Natural killer cell (primary cell): Measurements from ENCODE around the gene TMEM178A. TPM values are rescaled to one million over a fixed set of nuclear protein-coding genes. Genes with fewer than 3 reads are reported as not detected.

Experiments
- ATAC-seq, 3 donors: fragments of 150-1000 bp in 2 of 3; fragments of 200-7000 bp in 1 of 3; cut with Tn5 transposase; 1 replicate in 1 of 3; 2 replicates in 2 of 3; pipeline ENCODE4 v1.10.0; 2021; ENCODE audit warnings: mild to moderate bottlenecking in 2 of 3, moderate library complexity in 2 of 3
- DNase-seq, 2 donors: peaks; one replicate each; pipeline versions ENCODE4 v3.0.0 to v3.0.0-alpha.2; 2013 to 2021; ENCODE audit warnings: mixed read lengths in 1 of 2
- H3K27ac ChIP-seq: one replicate; pipeline ENCODE4 v1.5.1; 2013; ENCODE audit warnings: mild to moderate bottlenecking, low read length
- H3K27me3 ChIP-seq: one replicate; pipeline ENCODE4 v1.6.1; 2013; ENCODE audit warnings: low read length; ENCODE audit not compliant: control insufficient read depth, insufficient read depth
- H3K36me3 ChIP-seq: one replicate; pipeline ENCODE4 v1.6.1; 2013; ENCODE audit warnings: low read length; ENCODE audit not compliant: control insufficient read depth, insufficient read depth
- H3K4me1 ChIP-seq: one replicate; pipeline ENCODE4 v1.6.1; 2013; ENCODE audit warnings: low read length; ENCODE audit not compliant: control insufficient read depth, insufficient read depth
- H3K4me3 ChIP-seq: one replicate; pipeline ENCODE4 v1.5.1; 2013; ENCODE audit warnings: low read length
- H3K9me3 ChIP-seq: one replicate; pipeline ENCODE4 v1.6.1; 2013; ENCODE audit warnings: low read length; ENCODE audit not compliant: control insufficient read depth, insufficient read depth
- H3K27ac Mint-ChIP-seq, 2 donors: one replicate each; pipeline ENCODE4 v1.8.0; 2022; ENCODE audit warnings: mild to moderate bottlenecking in 2 of 2, mixed read lengths in 2 of 2, moderate library complexity in 1 of 2
- H3K27me3 Mint-ChIP-seq, 2 donors: one replicate each; pipeline ENCODE4 v1.8.0; 2022; ENCODE audit warnings: low read depth in 2 of 2, mixed read lengths in 2 of 2
- H3K36me3 Mint-ChIP-seq: one replicate; pipeline ENCODE4 v1.8.0; 2022; ENCODE audit warnings: mixed read lengths
- H3K4me1 Mint-ChIP-seq, 2 donors: one replicate each; pipeline ENCODE4 v1.8.0; 2022; ENCODE audit warnings: mixed read lengths in 2 of 2
- H3K4me3 Mint-ChIP-seq: one replicate; pipeline ENCODE4 v1.8.0; 2022; ENCODE audit warnings: mild to moderate bottlenecking, moderate library complexity, mixed read lengths
- H3K9me3 Mint-ChIP-seq, 2 donors: one replicate each; pipeline ENCODE4 v1.8.0; 2022; ENCODE audit warnings: mixed read lengths in 2 of 2
- CTCF ChIP-seq: fragments of 200-600 bp; IDR thresholded peaks from one replicate; pipeline ENCODE4 v1.8.0; 2022; ENCODE audit warnings: antibody characterized with exemption
- WGBS: methylation state at CpG from one replicate; pipeline ENCODE4 v1.1.7; 2013; ENCODE audit warnings: missing lambda C conversion rate; ENCODE audit not compliant: insufficient coverage; 5-methylcytosine and 5-hydroxymethylcytosine counted together
- intact Hi-C: fragments of 100-400 bp; cut with micrococcal nuclease; formaldehyde crosslinking; loops from one replicate; pipeline ENCODE4 v1.14.2; 2022
- total RNA-seq, 4 donors: library from RNA; stranded (reverse); fragments of 120-200 nt in 1 of 4; gene quantifications; one replicate each; pipeline versions ENCODE4 v1.2.3 to v1.2.4, GENCODE V29; 2013 to 2022

The TMEM178A gene
- total RNA-seq, 3 donors from 2014 or later (not counting 1 experiment from before 2014, with no cell fraction given): 0.21 TPM; not detected in 2

DNA sequence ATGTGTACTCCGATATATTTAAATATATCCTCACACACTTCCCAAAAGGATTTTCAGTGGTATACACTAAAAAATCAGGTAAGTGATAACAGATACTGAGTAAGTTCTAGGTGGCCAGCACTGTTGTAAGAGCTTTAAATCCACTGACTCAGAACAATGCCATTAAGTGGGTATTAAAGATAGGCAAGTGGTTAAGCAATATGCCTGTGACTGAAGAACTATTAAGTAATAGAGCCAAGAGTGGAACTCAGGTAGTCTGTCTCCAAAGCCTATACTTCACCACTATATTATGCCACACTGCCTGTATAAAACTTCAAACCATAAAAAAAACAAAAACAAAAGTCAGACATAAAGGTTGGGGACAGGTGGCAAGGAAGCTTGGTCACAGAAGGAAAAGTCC lies 76.2 kb downstream of the TMEM178A start:
- ATAC-seq (no peak), DNase-seq (no peak)
- Mint-ChIP-seq H3K9me3 (no peaks in the 10 kb centered on the region), H3K27ac (no peak overlapping the region), H3K4me3 (no peak overlapping the region), H3K27me3 (no peaks in the 10 kb centered on the region), H3K36me3 (peaks cover 7% of the 10 kb centered on the region), H3K4me1 (peaks cover 0 to 5% of the 10 kb centered on the region in 2 donors)
- Histone ChIP-seq H3K9me3 (no peaks in the 10 kb centered on the region), H3K27ac (no peak overlapping the region), H3K4me3 (no peak overlapping the region), H3K4me1 (no peaks in the 10 kb centered on the region), H3K36me3 (peaks cover 38% of the 10 kb centered on the region), H3K27me3 (no peaks in the 10 kb centered on the region)
- intact Hi-C loops: no loop called here
- TF ChIP-seq CTCF: no peak
- no CpG with 5 or more reads among the region's 1 CpG for WGBS

GRCh38 chr2:39743269-39743776 lies 77.6 kb downstream of the TMEM178A start:
- Histone ChIP-seq H3K27me3 (no peaks in the 10 kb centered on the region), H3K9me3 (no peaks in the 10 kb centered on the region), H3K4me3 (no peak overlapping the region), H3K36me3 (peaks cover 38% of the 10 kb centered on the region), H3K4me1 (no peaks in the 10 kb centered on the region), H3K27ac (no peak overlapping the region)
- DNase-seq (no peak), ATAC-seq (no peak)
- intact Hi-C loops: no loop called here
- H3K9me3 Mint-ChIP-seq: no peaks in the 10 kb centered on the region
- no peaks in the 10 kb centered on the region for H3K27me3 Mint-ChIP-seq
- no peak overlapping the region for H3K4me3 Mint-ChIP-seq
- 62% methylated on average over 1 of the region's 1 CpG for whole genome bisulfite sequencing
- H3K27ac Mint-ChIP-seq: no peak overlapping the region
- H3K4me1 Mint-ChIP-seq: peaks cover 0 to 5% of the 10 kb centered on the region in 2 donors
- no peak for TF ChIP-seq CTCF
- no peaks in the 10 kb centered on the region for H3K36me3 Mint-ChIP-seq

DNA sequence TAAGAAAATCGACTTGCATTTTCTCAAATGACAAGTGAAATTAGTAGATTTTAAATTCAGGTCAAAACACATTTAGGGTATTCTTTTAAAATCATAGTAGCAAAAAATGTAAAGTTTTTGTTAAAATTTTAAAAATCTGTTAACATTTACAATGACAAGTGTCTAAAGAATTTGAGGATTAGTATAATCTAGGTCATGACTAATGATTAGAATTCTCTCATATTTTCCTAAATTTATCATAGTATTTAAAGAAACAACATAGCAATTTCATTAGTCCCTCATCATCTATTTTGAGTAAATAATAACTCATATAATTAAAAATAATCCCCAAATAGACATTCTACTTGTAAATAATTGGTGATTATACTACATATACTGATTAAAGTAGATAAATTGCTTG lies 89.7 kb downstream of the TMEM178A start:
- Mint-ChIP-seq H3K4me1 (peaks cover 0 to 17% of the 10 kb centered on the region in 2 donors), H3K27me3 (no peaks in the 10 kb centered on the region), H3K36me3 (peaks cover 32% of the 10 kb centered on the region), H3K27ac (no peak overlapping the region), H3K9me3 (no peaks in the 10 kb centered on the region), H3K4me3 (no peak overlapping the region)
- Histone ChIP-seq H3K36me3 (peaks cover 71% of the 10 kb centered on the region), H3K9me3 (no peaks in the 10 kb centered on the region), H3K27me3 (no peaks in the 10 kb centered on the region), H3K27ac (no peak overlapping the region), H3K4me1 (no peaks in the 10 kb centered on the region), H3K4me3 (no peak overlapping the region)
- TF ChIP-seq CTCF: no peak
- intact Hi-C loops: no loop called here
- no CpG with 5 or more reads among the region's 1 CpG for WGBS
- ATAC-seq (no peak), DNase-seq (no peak)

DNA sequence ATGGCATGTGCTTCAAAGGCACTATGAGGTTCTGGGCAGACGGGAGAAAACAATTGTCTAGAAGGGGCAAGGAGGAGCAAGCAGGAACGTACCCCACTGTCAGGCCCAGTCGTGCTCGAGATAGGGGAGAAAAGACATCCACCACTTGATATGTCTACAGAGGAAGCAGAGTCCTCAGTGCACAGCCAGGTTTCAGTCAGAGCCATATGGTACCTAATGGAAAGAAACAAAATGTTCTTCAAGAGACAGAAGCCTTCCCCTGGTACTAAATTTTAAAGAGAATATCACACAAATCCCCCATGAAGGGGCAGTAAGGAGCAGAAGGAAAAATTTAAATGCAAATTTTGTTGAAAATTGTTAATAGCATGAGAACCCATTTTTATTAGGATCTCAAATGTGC lies 91.4 kb downstream of the TMEM178A start:
- 96% methylated on average over 4 of the region's 4 CpGs for WGBS
- TF ChIP-seq CTCF: no peak
- peaks cover 0 to 17% of the 10 kb centered on the region in 2 donors for H3K4me1 Mint-ChIP-seq
- Histone ChIP-seq H3K4me1 (no peaks in the 10 kb centered on the region), H3K36me3 (peaks cover 70% of the 10 kb centered on the region), H3K4me3 (no peak overlapping the region), H3K9me3 (no peaks in the 10 kb centered on the region), H3K27ac (no peak overlapping the region), H3K27me3 (no peaks in the 10 kb centered on the region)
- DNase-seq: no peak
- intact Hi-C loops: no loop called here
- H3K9me3 Mint-ChIP-seq: no peaks in the 10 kb centered on the region
- H3K4me3 Mint-ChIP-seq: no peak overlapping the region
- no peak for ATAC-seq
- H3K27ac Mint-ChIP-seq: no peak overlapping the region
- no peaks in the 10 kb centered on the region for H3K27me3 Mint-ChIP-seq
- peaks cover 36% of the 10 kb centered on the region for H3K36me3 Mint-ChIP-seq
